Measurements from ENCODE around the gene AKAP8. TPM values are rescaled to one million over a fixed set of nuclear protein-coding genes. Genes with fewer than 3 reads are reported as not detected.

Gene AKAP8
- total RNA-seq, 4 donors from 2014 or later = 20.1 to 32.9 (median 29.1) TPM

- no peak for TF ChIP-seq CTCF (IDR thresholded peaks at IDR 0.05; ENCODE audit: low read depth)
Measured at GRCh38 chr19:15397236-15397635, 17.6 kb upstream of the AKAP8 start.

GRCh38 chr19:15396436-15396835 lies 16.8 kb upstream of the AKAP8 start:
- no peak for TF ChIP-seq CTCF (IDR thresholded peaks at IDR 0.05; ENCODE audit: low read depth)

GRCh38 chr19:15394426-15394825 lies 14.8 kb upstream of the AKAP8 start:
- TF ChIP-seq CTCF (IDR thresholded peaks at IDR 0.05; ENCODE audit: low read depth) = no peak

GRCh38 chr19:15393963-15394362 lies 14.4 kb upstream of the AKAP8 start:
- TF ChIP-seq CTCF (IDR thresholded peaks at IDR 0.05; ENCODE audit: low read depth) = no peak

GRCh38 chr19:15390814-15391213 lies 11.2 kb upstream of the AKAP8 start:
- no peak for TF ChIP-seq CTCF (IDR thresholded peaks at IDR 0.05; ENCODE audit: low read depth)

GRCh38 chr19:15381864-15382263 lies 2.3 kb upstream of the AKAP8 start:
- TF ChIP-seq CTCF (IDR thresholded peaks at IDR 0.05; ENCODE audit: low read depth) = no peak

- TF ChIP-seq CTCF (IDR thresholded peaks at IDR 0.05; ENCODE audit: low read depth) = no peak
Measured at GRCh38 chr19:15381429-15381828, 1.8 kb upstream of the AKAP8 start.
